HG03095 (cell line): Measurements from ENCODE around the gene GALNT16.
"Not testable (repeated sequence)": the region's sequence is repeated elsewhere in the genome, so short reads cannot be mapped to it uniquely, and the experiment has no call there.

Source experiments
- ATAC-seq: cut with Tn5 transposase; IDR thresholded peaks from one replicate; pipeline ENCODE4 v1.9.1; 2021; ENCODE audit warnings: moderate library complexity; ENCODE audit not compliant: unreplicated experiment

Gene GALNT16

GRCh38 chr14:69259168-69259526, 811 bp upstream of the GALNT16 start:
- ATAC-seq: no peak

- ATAC-seq: no peak
Observed at GRCh38 chr14:69260190-69260860, 367 bp downstream of the GALNT16 start.

GRCh38 chr14:69260861-69261564, 1.1 kb downstream of the GALNT16 start:
- ATAC-seq: no peak

- ATAC-seq: no peak
Observed at GRCh38 chr14:69261761-69262331, 1.9 kb downstream of the GALNT16 start.

GRCh38 chr14:69262516-69262915, 2.6 kb downstream of the GALNT16 start:
- no peak for ATAC-seq

GRCh38 chr14:69263364-69263763, 3.4 kb downstream of the GALNT16 start:
- no peak for ATAC-seq

GRCh38 chr14:69263771-69264170, 3.8 kb downstream of the GALNT16 start:
- no peak for ATAC-seq

- ATAC-seq: no peak
Observed at GRCh38 chr14:69266572-69267345, 6.8 kb downstream of the GALNT16 start.

GRCh38 chr14:69267492-69267891, 7.5 kb downstream of the GALNT16 start:
- ATAC-seq: no peak

GRCh38 chr14:69268223-69268622, 8.3 kb downstream of the GALNT16 start:
- no peak for ATAC-seq

- ATAC-seq: no peak
Observed at GRCh38 chr14:69268763-69269162, 8.8 kb downstream of the GALNT16 start.

GRCh38 chr14:69269381-69269780, 9.4 kb downstream of the GALNT16 start:
- ATAC-seq: no peak

GRCh38 chr14:69270097-69270496, 10.1 kb downstream of the GALNT16 start:
- ATAC-seq: no peak

- ATAC-seq: no peak
Observed at GRCh38 chr14:69270795-69271708, 11.1 kb downstream of the GALNT16 start.

GRCh38 chr14:69274321-69274720, 14.4 kb downstream of the GALNT16 start:
- no peak for ATAC-seq

- ATAC-seq: no peak
Observed at GRCh38 chr14:69275331-69275730, 15.4 kb downstream of the GALNT16 start.

- ATAC-seq: not testable (repeated sequence)
Observed at GRCh38 chr14:69277356-69277755, 17.4 kb downstream of the GALNT16 start.

GRCh38 chr14:69280746-69281291, 20.9 kb downstream of the GALNT16 start:
- ATAC-seq: no peak

GRCh38 chr14:69281450-69282169, 21.7 kb downstream of the GALNT16 start:
- no peak for ATAC-seq

- no peak for ATAC-seq
Observed at GRCh38 chr14:69282448-69282847, 22.5 kb downstream of the GALNT16 start.
